Ovary (tissue), 9 donors: Measurements from ENCODE around the gene TNFRSF11A. TPM values are rescaled to one million over a fixed set of nuclear protein-coding genes. Genes with fewer than 3 reads are reported as not detected.

Source experiments
- DNase-seq, 5 donors: peaks; one replicate each; pipeline ENCODE4 v3.0.0-alpha.2; 2019 to 2020
- H3K27ac ChIP-seq, 2 donors: fragments of 200-600 bp; one replicate each; pipeline versions ENCODE4 v1.5.1 to v1.8.0; 2019 to 2022
- H3K27me3 ChIP-seq: fragments of 200-600 bp; one replicate; pipeline ENCODE4 v1.8.0; 2022
- H3K36me3 ChIP-seq: fragments of 200-600 bp; sonication (generic); one replicate; pipeline ENCODE4 v1.5.1; 2019
- H3K4me1 ChIP-seq: one replicate; pipeline ENCODE4 v1.8.1; 2013; ENCODE audit warnings: mild to moderate bottlenecking, moderate library complexity; ENCODE audit not compliant: insufficient read depth
- H3K4me3 ChIP-seq: fragments of 200-600 bp; sonication (generic); one replicate; pipeline ENCODE4 v1.5.1; 2017
- H3K9me3 ChIP-seq, 2 donors: fragments of 200-600 bp in 1 of 2; sonication (generic) in 1 of 2; one replicate each; pipeline versions ENCODE4 v1.5.1 to v1.8.1; 2013 to 2019; ENCODE audit warnings: mild to moderate bottlenecking in 1 of 2, moderate library complexity in 1 of 2
- EP300 ChIP-seq: sonication (generic); formaldehyde crosslinking; IDR thresholded peaks from one replicate; pipeline ENCODE4 v1.6.1; 2017; ENCODE audit warnings: antibody characterized with exemption
- POLR2A ChIP-seq: fragments of 450-650 bp; IDR thresholded peaks from one replicate; pipeline ENCODE4 v1.6.1; 2017; ENCODE audit warnings: antibody characterized with exemption, mild to moderate bottlenecking, moderate library complexity
- WGBS, 3 donors: extraction: QIAGEN DNeasy Blood & Tissue Kit in 1 of 3; methylation state at CpG; one replicate each; pipeline versions ENCODE4 v1.1.5 to v1.1.7; 2013 to 2017; 5-methylcytosine and 5-hydroxymethylcytosine counted together
- intact Hi-C, 4 donors: fragments of 100-400 bp; cut with DNase I; formaldehyde crosslinking; loops; one replicate each; pipeline versions ENCODE4 v1.11.0 to v1.15.1; 2022 to 2023
- polyA plus RNA-seq, 2 donors: library from polyadenylated mRNA; stranded (reverse); fragments of 200-250 nt in 1 of 2; fragments of 350-450 nt in 1 of 2; fragmentation: Illumina TruSeq in 1 of 2; extraction: RNeasy Lipid Tissue Mini Kit (QIAGEN cat#74804) in 1 of 2; gene quantifications; one replicate each; pipeline ENCODE4 v1.2.3, GENCODE V29; 2013 to 2014
- total RNA-seq, 7 donors: library from RNA; depleted of rRNA in 2 of 7; stranded (reverse); fragments of >200 nt in 2 of 7; fragmentation: NEBNext Ultra II Directional in 3 of 7; extraction: Animal tissue kit (Norgen Biotek cat#: 25700) in 3 of 7; gene quantifications; one replicate each; pipeline versions ENCODE4 v1.1.0 to v1.2.4, GENCODE V29; 2016 to 2023
- TF ChIP-seq, protein P1 (sequence below), 3 donors: fragments of 450-650 bp in 2 of 3; fragments of 200-600 bp in 1 of 3; IDR thresholded peaks; one replicate each; pipeline versions ENCODE4 v1.5.1 to v1.8.0; 2016 to 2022; ENCODE audit warnings: antibody characterized with exemption in 3 of 3, mild to moderate bottlenecking in 1 of 3
- donor health status: DM: no; HTN: no; CAD: no; lungs with moderate emphysema.
- donor health status: DM: no; HTN: no; CAD: no.
- donor health status: Bipolar disorder and iron deficiency.
- donor health status: DM: yes; HTN: yes; CAD: no.
- donor health status: DM: no; HTN: no; CAD: no.
- donor health status: DM: yes; HTN: yes; CAD: no.

The TNFRSF11A gene
- total and polyA plus RNA-seq, 9 donors, result 0.70 to 9.2 (median 1.8) TPM

DNA sequence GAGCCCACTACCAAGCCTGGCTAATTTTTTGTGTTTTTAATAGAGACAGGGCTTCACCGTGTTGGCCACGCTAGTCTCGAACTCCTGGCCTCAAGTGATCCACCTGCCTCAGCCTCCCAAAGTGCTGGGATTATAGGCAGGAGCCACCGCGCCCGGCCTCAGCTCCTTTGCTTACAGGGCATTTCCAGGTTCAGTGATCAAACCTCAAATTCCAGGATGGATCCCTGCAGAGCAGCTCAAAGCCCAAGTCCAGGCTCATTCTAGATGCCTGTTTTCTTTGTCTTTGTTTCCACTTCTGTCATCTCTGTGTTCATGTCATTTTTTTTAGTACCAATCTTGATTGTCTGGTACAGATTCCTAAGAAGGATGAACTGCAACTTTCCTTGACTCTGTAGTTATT is 41.9 kb downstream of the TNFRSF11A start:
- TF ChIP-seq EP300 (no peak), POLR2A (no peak)
- TF ChIP-seq, protein P1, sequence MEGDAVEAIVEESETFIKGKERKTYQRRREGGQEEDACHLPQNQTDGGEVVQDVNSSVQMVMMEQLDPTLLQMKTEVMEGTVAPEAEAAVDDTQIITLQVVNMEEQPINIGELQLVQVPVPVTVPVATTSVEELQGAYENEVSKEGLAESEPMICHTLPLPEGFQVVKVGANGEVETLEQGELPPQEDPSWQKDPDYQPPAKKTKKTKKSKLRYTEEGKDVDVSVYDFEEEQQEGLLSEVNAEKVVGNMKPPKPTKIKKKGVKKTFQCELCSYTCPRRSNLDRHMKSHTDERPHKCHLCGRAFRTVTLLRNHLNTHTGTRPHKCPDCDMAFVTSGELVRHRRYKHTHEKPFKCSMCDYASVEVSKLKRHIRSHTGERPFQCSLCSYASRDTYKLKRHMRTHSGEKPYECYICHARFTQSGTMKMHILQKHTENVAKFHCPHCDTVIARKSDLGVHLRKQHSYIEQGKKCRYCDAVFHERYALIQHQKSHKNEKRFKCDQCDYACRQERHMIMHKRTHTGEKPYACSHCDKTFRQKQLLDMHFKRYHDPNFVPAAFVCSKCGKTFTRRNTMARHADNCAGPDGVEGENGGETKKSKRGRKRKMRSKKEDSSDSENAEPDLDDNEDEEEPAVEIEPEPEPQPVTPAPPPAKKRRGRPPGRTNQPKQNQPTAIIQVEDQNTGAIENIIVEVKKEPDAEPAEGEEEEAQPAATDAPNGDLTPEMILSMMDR (IDR thresholded peaks at IDR 0.05), result no peak
- no peak for DNase-seq
- intact Hi-C loops, result no loop called here
- Histone ChIP-seq H3K27me3 (no peaks in the 10 kb centered on the region), H3K4me3 (no peak overlapping the region), H3K36me3 (no peaks in the 10 kb centered on the region), H3K4me1 (no peaks in the 10 kb centered on the region), H3K9me3 (no peaks in the 10 kb centered on the region), H3K27ac (no peak overlapping the region)
- WGBS, 3 donors, result 93 to 96% (median 95%) methylated on average over 6 of the region's 6 CpGs

DNA sequence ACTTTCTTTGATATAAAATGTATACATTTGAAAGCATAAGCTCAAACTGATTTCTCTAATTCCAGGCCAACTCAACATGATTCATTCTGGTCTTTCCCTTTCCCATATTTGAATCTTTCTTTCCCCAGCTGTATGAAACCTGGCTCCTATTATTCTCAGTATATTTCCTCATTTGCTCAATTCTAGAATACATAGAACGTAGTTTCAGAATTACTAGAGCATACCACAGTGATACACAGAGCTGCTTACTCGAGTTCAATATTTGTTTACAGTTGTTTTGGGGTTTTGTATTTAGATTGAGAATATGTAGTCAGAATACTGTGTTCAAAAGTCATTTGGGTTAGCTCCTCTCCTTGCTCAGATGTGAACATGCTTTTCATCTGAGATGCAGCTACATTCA is 43.0 kb downstream of the TNFRSF11A start:
- intact Hi-C loops, result no loop called here

DNA sequence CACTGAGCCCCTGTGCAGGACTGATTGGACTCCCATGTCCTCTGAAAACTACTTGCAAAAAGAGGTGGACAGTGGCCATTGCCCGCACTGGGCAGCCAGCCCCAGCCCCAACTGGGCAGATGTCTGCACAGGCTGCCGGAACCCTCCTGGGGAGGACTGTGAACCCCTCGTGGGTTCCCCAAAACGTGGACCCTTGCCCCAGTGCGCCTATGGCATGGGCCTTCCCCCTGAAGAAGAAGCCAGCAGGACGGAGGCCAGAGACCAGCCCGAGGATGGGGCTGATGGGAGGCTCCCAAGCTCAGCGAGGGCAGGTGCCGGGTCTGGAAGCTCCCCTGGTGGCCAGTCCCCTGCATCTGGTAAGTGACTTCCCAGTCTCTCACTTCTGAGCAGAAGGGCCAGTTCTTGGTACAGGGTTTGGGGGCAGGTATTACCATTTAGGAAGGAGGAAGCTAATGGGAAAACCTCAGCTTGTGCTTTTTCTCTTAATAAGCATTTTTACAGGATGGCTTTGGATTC is 44.1 kb downstream of the TNFRSF11A start:
- DNase-seq, result no peak
- no peak overlapping the region for H3K4me3 ChIP-seq
- H3K36me3 ChIP-seq, result no peaks in the 10 kb centered on the region
- 84 to 89% (median 88%) methylated on average over 8 to 9 of the region's 9 CpGs for WGBS, 3 donors
- TF ChIP-seq, protein P1 (IDR thresholded peaks at IDR 0.05), result no peak
- TF ChIP-seq EP300 (no peak), POLR2A (no peak)
- intact Hi-C loops, result no loop called here
- H3K9me3 ChIP-seq, result no peaks in the 10 kb centered on the region
- H3K4me1 ChIP-seq, result no peaks in the 10 kb centered on the region
- H3K27ac ChIP-seq, result no peak overlapping the region
- no peaks in the 10 kb centered on the region for H3K27me3 ChIP-seq

More for the DNA sequence above, 43.0 kb downstream of the TNFRSF11A start:
- Histone ChIP-seq H3K9me3 (no peaks in the 10 kb centered on the region), H3K27me3 (no peaks in the 10 kb centered on the region), H3K36me3 (no peaks in the 10 kb centered on the region), H3K4me1 (no peaks in the 10 kb centered on the region), H3K4me3 (no peak overlapping the region), H3K27ac (no peak overlapping the region)
- no peak for DNase-seq
- TF ChIP-seq POLR2A, result no peak
- TF ChIP-seq, protein P1 (IDR thresholded peaks at IDR 0.05), result no peak
- WGBS, 3 donors, result 82 to 89% (median 87%) methylated on average over 2 of the region's 2 CpGs

DNA sequence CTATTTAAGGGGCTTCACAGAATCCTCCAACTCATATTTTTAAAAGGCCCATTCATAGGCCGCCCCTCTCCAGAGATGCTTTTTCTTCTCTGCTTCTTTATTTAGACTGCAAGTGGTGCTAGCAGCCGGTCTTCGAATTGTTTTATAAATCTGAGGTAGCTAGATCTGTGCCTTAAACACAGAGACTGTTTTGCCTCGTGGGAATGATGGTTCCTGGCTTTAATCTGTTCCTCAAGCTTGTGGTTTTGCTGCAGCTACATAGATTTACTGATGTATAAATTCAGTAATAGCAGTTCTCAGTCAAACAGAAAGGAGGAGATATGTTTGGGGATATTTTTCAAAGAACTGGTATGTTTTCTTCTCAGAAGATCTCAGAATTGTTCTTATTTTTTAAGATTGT is 45.3 kb downstream of the TNFRSF11A start:
- DNase-seq, result no peak
- intact Hi-C loops, result no loop called here
- no peak overlapping the region for H3K4me3 ChIP-seq
- no peaks in the 10 kb centered on the region for H3K9me3 ChIP-seq
- 19 to 34% (median 22%) methylated on average over 4 of the region's 4 CpGs for WGBS, 3 donors
- no peaks in the 10 kb centered on the region for H3K4me1 ChIP-seq
- TF ChIP-seq POLR2A (no peak), EP300 (no peak)
- TF ChIP-seq, protein P1 (IDR thresholded peaks at IDR 0.05), result no peak
- H3K27me3 ChIP-seq, result no peaks in the 10 kb centered on the region
- no peak overlapping the region for H3K27ac ChIP-seq
- no peaks in the 10 kb centered on the region for H3K36me3 ChIP-seq
